ENCODE results near the gene LRRIQ1.
"Not testable (repeated sequence)": the region's sequence is repeated elsewhere in the genome, so short reads cannot be mapped to it uniquely, and the experiment has no call there.

The LRRIQ1 gene, protein sequence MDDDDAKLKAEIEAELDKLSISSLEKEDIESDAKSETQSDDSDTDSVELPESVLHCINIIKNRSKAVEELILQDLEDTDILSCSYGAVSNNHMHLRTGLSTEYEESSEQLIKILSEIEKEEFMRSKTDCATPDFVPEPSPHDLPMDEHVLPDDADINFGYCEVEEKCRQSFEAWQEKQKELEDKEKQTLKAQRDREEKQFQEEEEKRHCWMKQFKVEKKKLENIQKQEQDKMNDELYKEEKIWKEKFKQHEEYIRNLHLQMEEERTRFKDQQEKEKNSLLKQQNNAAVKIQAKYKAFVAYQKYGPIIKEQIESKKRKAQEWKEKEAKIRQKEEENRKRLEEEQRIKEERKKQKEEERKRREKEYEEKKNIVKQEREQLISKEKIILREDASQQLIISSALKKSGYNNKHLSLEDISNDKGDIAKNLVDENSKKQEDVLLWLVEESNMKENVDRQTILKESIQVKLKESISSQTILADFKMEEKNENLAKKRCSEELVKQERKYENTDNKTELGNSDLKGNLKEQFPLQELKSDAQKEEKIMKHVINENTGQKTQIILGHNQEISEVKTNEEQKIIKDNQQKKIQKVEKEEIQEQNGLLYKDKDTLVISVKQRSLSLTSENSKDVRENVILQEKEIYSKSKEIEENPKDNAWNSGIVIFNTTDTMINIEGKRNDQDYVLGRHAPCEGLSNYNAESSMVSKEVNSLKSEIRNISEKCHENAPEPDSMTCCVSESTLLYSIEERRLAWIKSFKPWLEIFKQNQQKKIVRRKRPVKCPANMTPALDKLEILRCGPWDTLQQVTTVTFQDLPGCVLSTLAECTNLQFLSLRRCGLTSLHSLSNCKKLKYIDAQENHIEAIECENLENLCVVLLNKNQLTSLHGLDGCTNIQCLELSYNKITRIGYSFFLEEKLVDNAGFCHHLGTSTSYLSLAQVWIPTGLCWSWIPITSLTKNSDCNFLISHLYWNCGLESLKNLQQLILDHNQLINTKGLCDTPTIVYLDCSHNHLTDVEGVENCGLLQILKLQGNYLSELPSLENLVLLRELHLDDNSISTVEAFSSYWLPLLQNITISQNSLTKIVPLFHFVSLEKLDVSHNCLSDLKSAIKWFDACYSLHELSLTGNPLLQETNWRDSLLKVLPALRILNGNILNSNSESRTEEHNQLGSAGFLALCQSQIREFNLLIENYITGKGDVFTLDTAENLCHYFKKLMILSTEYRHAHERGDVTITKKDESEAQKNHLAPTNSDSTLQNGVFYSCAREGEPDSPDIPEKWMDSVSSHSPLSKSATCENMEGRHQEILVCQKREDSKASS (N-terminal part only)

DNA sequence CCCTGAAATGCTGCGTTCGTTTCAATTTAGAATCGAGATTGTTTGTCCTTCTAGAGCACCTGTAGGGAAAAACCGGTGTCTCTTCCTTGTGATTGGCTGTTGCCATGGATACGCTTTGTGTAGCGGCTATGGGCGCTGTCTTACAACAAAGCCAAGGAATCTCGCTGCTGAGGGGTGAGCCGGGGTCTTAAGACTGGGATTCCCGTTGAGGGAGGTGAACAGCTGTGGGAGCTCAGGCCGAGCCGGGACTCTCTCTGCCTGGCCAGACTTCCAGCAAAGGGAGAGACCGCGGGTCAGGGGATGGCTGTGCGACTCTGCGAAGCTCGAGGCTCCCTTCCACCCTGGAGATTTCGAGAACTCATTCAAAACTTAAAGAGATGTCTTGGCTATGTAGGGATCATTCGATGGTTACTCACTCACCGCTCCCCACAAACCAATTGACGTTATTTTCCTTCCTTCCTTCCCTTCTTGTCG, at the start of gene LRRIQ1, which contains the start of gene TSPAN19:
Gene LRRIQ1, plus strand, starts transcription at position 118 of the 474 bp plus-strand sequence. CDS start 1,826 bp downstream, outside the sequence.
Gene TSPAN19, minus strand, starts transcription at position 44 of the 474 bp plus-strand sequence. CDS start 6,331 bp downstream, outside the sequence.
- Mint-ChIP-seq H3K27ac (no peak within 1 kb of the TSS), H3K36me3 (ENCODE audit: low read depth) (no peaks in the 10 kb centered on the region), H3K9me3 (no peaks in the 10 kb centered on the region), H3K4me1 (ENCODE audit: low read depth) (peaks cover 4% of the 10 kb centered on the region), H3K27me3 (peaks cover 13% of the 10 kb centered on the region), H3K4me3 (no peak within 1 kb of the TSS)
- intact Hi-C loops (cut with micrococcal nuclease), result no loop called here

DNA sequence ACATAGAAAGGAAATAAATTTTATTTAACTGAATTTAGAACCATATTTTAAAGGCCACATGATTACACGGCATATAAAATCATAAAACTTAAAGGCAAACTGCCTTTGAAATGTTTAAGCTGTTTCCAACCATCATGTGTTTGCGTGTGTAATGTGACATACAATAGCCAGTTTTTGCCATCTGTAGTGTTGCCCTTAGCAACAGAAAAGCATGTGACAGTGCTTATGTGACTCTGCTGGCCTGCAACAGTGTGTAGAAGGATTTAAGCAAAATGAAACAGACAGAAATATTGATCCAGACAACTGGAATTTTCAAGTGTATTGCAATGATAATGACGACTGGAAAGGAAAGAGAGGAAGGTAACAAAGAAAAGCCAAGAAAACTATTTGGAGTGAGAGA, 49.6 kb upstream of the LRRIQ1 start:
- Mint-ChIP-seq H3K27me3 (no peaks in the 10 kb centered on the region), H3K4me3 (no peak overlapping the region)

DNA sequence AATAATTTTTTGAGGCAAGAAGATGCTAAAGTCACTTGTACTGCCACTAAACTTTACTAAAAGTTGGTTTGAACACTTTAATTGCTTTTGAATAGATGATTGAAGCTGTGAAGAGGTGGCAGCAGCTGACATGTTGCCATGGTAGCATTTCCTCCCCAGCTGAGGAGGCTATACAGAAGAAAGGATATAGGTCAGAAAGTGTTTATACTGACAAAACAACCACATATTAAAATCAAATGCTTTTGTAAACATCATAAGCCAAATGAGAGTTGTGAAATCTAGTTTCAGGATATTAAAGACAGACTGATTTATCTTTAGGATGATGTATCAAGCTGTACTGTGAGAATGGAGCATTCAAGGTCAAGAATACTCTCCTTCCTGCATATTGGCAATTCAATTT, 41.7 kb upstream of the LRRIQ1 start:
- Mint-ChIP-seq H3K27me3 (no peaks in the 10 kb centered on the region), H3K27ac (no peak overlapping the region), H3K4me3 (no peak overlapping the region), H3K36me3 (ENCODE audit: low read depth) (no peaks in the 10 kb centered on the region), H3K9me3 (no peaks in the 10 kb centered on the region), H3K4me1 (ENCODE audit: low read depth) (no peaks in the 10 kb centered on the region)
- intact Hi-C loops (cut with micrococcal nuclease), result no loop called here

More for the DNA sequence above, 49.6 kb upstream of the LRRIQ1 start:
- H3K36me3 Mint-ChIP-seq (ENCODE audit: low read depth), result no peaks in the 10 kb centered on the region
- no peak overlapping the region for H3K27ac Mint-ChIP-seq
- no peaks in the 10 kb centered on the region for H3K9me3 Mint-ChIP-seq
- intact Hi-C loops (cut with micrococcal nuclease), result no loop called here
- H3K4me1 Mint-ChIP-seq (ENCODE audit: low read depth), result no peaks in the 10 kb centered on the region

DNA sequence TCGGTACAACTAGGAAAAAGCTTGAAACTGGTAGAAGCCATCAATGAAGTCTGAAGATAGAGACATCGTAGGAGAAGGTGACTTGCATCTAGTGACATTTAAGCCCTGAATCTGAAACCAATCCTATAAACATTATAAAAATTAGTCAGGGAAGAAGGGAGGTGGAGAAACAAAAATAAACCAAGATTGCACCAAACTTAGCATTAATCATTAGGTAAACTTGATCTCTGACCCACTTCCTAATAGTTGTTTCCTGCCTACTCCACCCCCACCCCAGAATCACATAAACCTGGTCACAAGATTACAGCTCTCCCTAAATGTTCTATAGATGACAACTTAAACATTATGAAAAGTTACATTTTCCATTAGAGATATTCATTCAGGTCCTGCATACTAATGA, 40.5 kb upstream of the LRRIQ1 start:
- Mint-ChIP-seq H3K27me3 (no peaks in the 10 kb centered on the region), H3K36me3 (ENCODE audit: low read depth) (no peaks in the 10 kb centered on the region), H3K27ac (no peak overlapping the region), H3K9me3 (no peaks in the 10 kb centered on the region), H3K4me3 (no peak overlapping the region), H3K4me1 (ENCODE audit: low read depth) (no peaks in the 10 kb centered on the region)
- intact Hi-C loops (cut with micrococcal nuclease), result no loop called here

DNA sequence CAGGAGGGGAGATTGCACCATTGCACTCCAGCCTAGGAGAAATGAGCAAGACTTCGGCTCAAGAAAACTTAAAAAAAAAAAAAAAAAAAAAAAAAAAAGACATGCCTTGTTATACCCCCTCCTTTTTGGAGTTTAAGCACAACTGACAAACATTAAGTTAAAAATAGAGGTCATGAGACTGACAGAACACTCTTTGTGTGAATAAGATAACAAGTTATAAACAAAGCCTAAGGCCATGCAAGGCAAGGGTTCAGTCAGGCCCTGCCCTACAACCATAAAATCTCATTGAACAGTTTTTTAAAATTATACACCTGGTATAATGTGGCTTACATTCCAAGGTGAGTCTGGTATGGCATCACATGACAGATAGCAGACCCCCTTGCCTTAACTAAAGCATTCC, 39.4 kb upstream of the LRRIQ1 start:
- intact Hi-C loops (cut with micrococcal nuclease), result no loop called here
- Mint-ChIP-seq H3K4me1 (ENCODE audit: low read depth) (no peaks in the 10 kb centered on the region), H3K27ac (no peak overlapping the region), H3K36me3 (ENCODE audit: low read depth) (no peaks in the 10 kb centered on the region), H3K4me3 (no peak overlapping the region), H3K27me3 (no peaks in the 10 kb centered on the region), H3K9me3 (no peaks in the 10 kb centered on the region)

DNA sequence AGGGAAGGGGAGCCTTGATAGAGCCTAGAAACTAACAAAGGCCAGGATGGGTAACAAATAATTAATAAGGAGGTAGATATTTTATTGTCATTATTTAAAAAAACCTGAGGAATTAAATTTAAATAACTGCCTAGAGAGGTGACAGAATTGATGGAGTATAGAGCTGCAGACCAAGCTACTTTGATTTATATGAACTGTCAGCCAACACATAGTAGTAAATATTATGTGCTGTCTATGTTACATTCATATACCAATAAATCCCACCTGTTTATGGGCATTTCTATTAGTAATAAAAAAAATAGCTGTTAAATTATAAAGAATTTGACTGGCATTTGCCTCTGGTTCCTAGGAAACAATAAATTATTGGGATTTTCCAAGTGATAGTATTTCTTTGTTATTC, 37.8 kb upstream of the LRRIQ1 start:
- no peak overlapping the region for H3K27ac Mint-ChIP-seq

DNA sequence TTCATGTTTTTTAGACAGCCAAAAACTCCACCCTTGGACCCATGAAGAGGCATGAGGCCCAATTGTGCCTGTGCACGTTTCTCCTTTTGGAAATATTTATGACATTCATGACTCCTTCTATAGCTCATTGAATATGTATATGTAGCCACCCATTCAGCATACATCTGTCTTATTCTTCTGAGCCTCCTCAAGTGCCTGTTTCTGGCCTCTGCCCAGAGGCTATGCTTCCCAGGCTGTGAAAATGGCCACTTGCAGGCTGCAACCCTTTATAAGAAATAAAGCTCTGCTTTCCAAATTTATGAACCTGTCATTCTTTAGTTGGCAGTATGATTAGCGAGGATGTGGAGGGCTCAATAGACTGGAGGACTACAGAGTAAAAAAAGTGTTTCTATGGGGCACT, 35.4 kb upstream of the LRRIQ1 start:
- Mint-ChIP-seq H3K4me3 (no peak overlapping the region), H3K36me3 (ENCODE audit: low read depth) (no peaks in the 10 kb centered on the region), H3K4me1 (ENCODE audit: low read depth) (no peaks in the 10 kb centered on the region), H3K27ac (no peak overlapping the region), H3K27me3 (no peaks in the 10 kb centered on the region), H3K9me3 (no peaks in the 10 kb centered on the region)
- intact Hi-C loops (cut with micrococcal nuclease), result no loop called here

More for the DNA sequence above, 37.8 kb upstream of the LRRIQ1 start:
- intact Hi-C loops (cut with micrococcal nuclease), result no loop called here
- H3K9me3 Mint-ChIP-seq, result no peaks in the 10 kb centered on the region
- no peaks in the 10 kb centered on the region for H3K27me3 Mint-ChIP-seq
- no peaks in the 10 kb centered on the region for H3K36me3 Mint-ChIP-seq (ENCODE audit: low read depth)
- no peak overlapping the region for H3K4me3 Mint-ChIP-seq
- H3K4me1 Mint-ChIP-seq (ENCODE audit: low read depth), result no peaks in the 10 kb centered on the region

DNA sequence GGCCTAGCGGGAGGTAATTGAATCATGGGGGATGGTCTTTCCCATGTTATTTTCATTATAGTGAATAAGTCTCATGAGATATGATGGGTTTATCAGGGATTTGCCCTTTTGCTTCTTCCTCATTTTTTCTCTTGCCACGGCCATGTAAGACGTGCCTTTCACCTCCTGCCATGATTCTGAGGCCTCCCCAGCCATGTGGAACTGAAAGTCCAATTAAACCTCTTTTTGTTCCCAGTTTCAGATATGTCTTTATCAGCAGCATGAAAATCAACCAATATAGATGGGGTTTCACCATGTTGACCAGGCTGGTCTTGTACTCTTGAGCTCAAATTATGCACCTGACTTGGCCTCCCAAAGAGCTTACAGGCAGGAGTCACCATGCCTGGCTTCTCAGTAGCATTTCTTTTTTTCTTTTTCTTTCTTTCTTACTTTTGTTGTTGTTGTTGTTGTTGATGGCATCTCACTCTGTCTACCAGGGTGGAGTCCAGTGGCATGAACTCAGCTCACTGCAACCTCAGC, 33.3 kb upstream of the LRRIQ1 start:
- Mint-ChIP-seq H3K27me3 (no peaks in the 10 kb centered on the region), H3K27ac (no peak overlapping the region), H3K4me1 (ENCODE audit: low read depth) (no peaks in the 10 kb centered on the region), H3K4me3 (no peak overlapping the region), H3K36me3 (ENCODE audit: low read depth) (no peaks in the 10 kb centered on the region), H3K9me3 (no peaks in the 10 kb centered on the region)
- intact Hi-C loops (cut with micrococcal nuclease), result no loop called here

DNA sequence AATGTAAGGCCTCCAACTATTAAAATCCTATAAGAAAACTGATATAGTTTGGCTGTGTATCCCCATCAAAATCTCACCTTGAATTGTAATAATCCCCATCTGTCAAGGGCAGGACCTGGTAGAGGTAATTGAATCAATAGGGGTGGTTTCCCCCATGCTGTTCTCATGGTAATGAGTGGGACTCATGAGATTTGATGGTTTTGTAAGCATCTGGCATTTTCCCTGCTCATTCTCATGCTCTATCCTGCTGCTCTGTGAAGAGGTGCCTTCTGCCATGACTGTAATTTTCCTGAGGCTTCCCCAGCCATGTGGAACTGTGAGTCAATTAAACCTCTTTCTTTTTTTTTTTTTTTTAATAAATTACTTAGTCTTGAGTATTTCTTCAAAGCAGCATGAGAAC, 31.9 kb upstream of the LRRIQ1 start:
- Mint-ChIP-seq H3K36me3 (ENCODE audit: low read depth) (no peaks in the 10 kb centered on the region), H3K27ac (no peak overlapping the region), H3K4me1 (ENCODE audit: low read depth) (no peaks in the 10 kb centered on the region), H3K9me3 (no peaks in the 10 kb centered on the region), H3K27me3 (no peaks in the 10 kb centered on the region), H3K4me3 (no peak overlapping the region)
- intact Hi-C loops (cut with micrococcal nuclease), result no loop called here

DNA sequence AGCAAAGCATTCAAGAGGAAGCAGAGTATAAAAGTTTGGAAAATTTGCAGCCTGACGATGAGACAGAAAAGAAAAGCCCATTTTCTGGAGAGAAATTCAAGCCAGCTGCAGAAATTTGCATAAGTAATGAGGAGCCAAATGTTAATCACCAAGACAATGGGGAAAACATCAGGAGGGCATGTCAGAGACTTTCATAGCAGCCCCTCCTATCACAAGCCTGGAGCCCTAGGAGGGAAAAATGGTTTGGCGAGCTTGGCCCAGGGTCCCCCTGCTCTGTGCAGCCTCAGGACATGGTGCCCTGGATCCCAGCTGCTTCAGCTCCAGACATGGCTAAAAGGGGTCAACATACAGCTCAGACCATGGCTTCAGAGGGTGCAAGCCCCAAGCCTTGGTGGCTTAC, 31.1 kb upstream of the LRRIQ1 start:
- intact Hi-C loops (cut with micrococcal nuclease); H3K27me3 Mint-ChIP-seq; H3K4me3 Mint-ChIP-seq; H3K27ac Mint-ChIP-seq; H3K36me3 Mint-ChIP-seq (ENCODE audit: low read depth); H3K4me1 Mint-ChIP-seq (ENCODE audit: low read depth); H3K9me3 Mint-ChIP-seq: not testable (repeated sequence)

DNA sequence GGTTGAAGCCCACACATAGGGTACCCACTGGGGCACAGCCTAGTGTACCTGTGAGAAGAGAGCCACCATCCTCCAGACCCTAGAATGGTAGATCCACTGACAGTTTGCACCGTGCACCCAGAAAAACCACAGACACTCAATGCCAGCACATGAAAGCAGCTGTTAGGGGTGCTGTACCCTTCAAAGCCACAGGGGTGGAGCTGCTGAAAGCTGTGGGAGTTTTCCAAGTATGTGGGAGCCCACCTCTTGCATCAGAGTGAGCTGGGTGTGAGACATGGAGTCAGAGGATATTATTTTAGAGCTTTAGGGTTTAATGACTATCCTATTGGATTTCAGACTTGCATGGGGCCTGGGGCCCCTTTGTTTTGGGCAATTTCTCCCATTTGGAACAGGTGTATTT, 30.5 kb upstream of the LRRIQ1 start:
- intact Hi-C loops (cut with micrococcal nuclease), result no loop called here
- Mint-ChIP-seq H3K9me3 (no peaks in the 10 kb centered on the region), H3K4me1 (ENCODE audit: low read depth) (no peaks in the 10 kb centered on the region), H3K36me3 (ENCODE audit: low read depth) (no peaks in the 10 kb centered on the region), H3K27me3 (no peaks in the 10 kb centered on the region), H3K4me3 (no peak overlapping the region), H3K27ac (no peak overlapping the region)

DNA sequence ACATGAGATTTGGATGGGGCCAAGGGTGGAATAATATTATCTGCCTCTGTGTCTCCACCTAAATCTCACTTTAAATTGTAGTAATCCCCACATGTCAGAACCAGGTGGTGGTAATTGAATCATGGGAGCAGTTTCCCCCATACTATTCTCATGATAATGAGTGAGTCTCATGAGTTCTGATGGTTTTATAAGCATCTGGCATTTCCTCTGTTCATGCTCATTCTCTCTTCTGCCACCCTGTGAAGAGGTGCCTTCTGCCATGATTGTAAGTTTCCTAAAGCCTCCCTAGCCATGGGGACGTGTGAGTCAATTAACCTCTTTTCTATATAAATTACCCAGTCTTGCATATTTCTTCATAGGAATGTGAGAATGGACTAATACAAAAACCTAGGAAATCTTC, 29.9 kb upstream of the LRRIQ1 start:
- Mint-ChIP-seq H3K9me3 (no peaks in the 10 kb centered on the region), H3K27me3 (no peaks in the 10 kb centered on the region)
- intact Hi-C loops (cut with micrococcal nuclease), result no loop called here

DNA sequence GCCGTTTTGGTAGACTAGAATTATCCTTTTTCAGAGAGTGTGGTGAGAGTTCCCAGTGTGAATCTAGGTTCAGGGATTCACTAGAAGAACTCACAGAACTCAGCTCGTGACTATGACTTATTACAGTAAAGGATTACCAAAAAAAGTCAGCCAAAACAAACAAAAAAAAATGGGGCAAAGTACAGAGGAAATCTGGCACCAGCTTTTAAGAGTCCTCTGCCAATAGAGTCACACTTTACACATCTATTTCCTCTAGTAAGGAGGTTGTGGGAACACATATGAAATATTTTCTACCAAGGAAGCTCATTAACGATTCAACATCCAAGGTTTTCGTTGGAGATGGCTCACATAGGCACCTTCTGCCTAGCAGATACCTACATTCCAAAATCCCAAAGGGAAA, 28.3 kb upstream of the LRRIQ1 start:
- intact Hi-C loops (cut with micrococcal nuclease), result no loop called here

More for the DNA sequence above, 29.9 kb upstream of the LRRIQ1 start:
- Mint-ChIP-seq H3K4me1 (ENCODE audit: low read depth) (no peaks in the 10 kb centered on the region), H3K27ac (no peak overlapping the region), H3K36me3 (ENCODE audit: low read depth) (no peaks in the 10 kb centered on the region), H3K4me3 (no peak overlapping the region)

More for the DNA sequence above, 28.3 kb upstream of the LRRIQ1 start:
- no peaks in the 10 kb centered on the region for H3K36me3 Mint-ChIP-seq (ENCODE audit: low read depth)
- H3K27me3 Mint-ChIP-seq, result no peaks in the 10 kb centered on the region
- H3K9me3 Mint-ChIP-seq, result no peaks in the 10 kb centered on the region
- H3K4me3 Mint-ChIP-seq, result no peak overlapping the region
- no peak overlapping the region for H3K27ac Mint-ChIP-seq
- H3K4me1 Mint-ChIP-seq (ENCODE audit: low read depth), result no peaks in the 10 kb centered on the region

Measured in dendritic cell treated with granulocyte-macrophage colony-stimulating factor and Interleukin-4, amounts not matched to agents 40 ng/mL and 50 ng/mL, for 4 days (primary cell).